ENCODE results near the gene SBNO2.
A peak's percentile ranks its signal among the peaks of the same experiment; 100 is the strongest.
"Not testable (repeated sequence)": the region's sequence is repeated elsewhere in the genome, so short reads cannot be mapped to it uniquely, and the experiment has no call there.

The SBNO2 gene

GRCh38 chr19:1206150-1206863, 32.2 kb upstream of the SBNO2 start:
- DNase-seq: no peak

GRCh38 chr19:1205114-1206099, 31.3 kb upstream of the SBNO2 start, which contains the start of gene STK11:
Gene STK11 (plus strand): TSS chr19:1205778. CDS start chr19:1206914, 1,136 bp downstream.
- peak; percentile 97 to 99 (median 98) for DNase-seq

- not testable (repeated sequence) for DNase-seq
These were observed 26.5 kb upstream of the SBNO2 start for GRCh38 chr19:1200614-1201013.

- no peak for DNase-seq
These were observed 25.5 kb upstream of the SBNO2 start for GRCh38 chr19:1199531-1199930.

- peak in 1 of 5 donors; percentile 63 for DNase-seq
These were observed 15.4 kb upstream of the SBNO2 start for GRCh38 chr19:1189419-1189818.

- no peak for DNase-seq
These were observed 9.6 kb upstream of the SBNO2 start for GRCh38 chr19:1183543-1184172.

GRCh38 chr19:1182727-1183126, 8.7 kb upstream of the SBNO2 start:
- DNase-seq: no peak

- DNase-seq: no peak
These were observed 8.0 kb upstream of the SBNO2 start for GRCh38 chr19:1182068-1182467.

- no peak for DNase-seq
These were observed 7.5 kb upstream of the SBNO2 start for GRCh38 chr19:1181606-1182005.

GRCh38 chr19:1177322-1178114, 3.5 kb upstream of the SBNO2 start:
- no peak for DNase-seq

- peak in 1 of 5 donors; percentile 37 for DNase-seq
These were observed 766 bp downstream of the SBNO2 start for GRCh38 chr19:1173159-1173844.

- DNase-seq: no peak
These were observed 1.5 kb downstream of the SBNO2 start for GRCh38 chr19:1172353-1173158.

- DNase-seq: no peak
These were observed 2.2 kb downstream of the SBNO2 start for GRCh38 chr19:1171755-1172352.

- DNase-seq: no peak
These were observed 2.9 kb downstream of the SBNO2 start for GRCh38 chr19:1170938-1171754.

GRCh38 chr19:1169921-1170885, 3.9 kb downstream of the SBNO2 start:
- no peak for DNase-seq

GRCh38 chr19:1169411-1169791, 4.7 kb downstream of the SBNO2 start:
- DNase-seq: no peak

- DNase-seq: no peak
These were observed 5.3 kb downstream of the SBNO2 start for GRCh38 chr19:1168572-1169410.
